Measurements from ENCODE around the gene PRDM16.

Gene PRDM16

DNA sequence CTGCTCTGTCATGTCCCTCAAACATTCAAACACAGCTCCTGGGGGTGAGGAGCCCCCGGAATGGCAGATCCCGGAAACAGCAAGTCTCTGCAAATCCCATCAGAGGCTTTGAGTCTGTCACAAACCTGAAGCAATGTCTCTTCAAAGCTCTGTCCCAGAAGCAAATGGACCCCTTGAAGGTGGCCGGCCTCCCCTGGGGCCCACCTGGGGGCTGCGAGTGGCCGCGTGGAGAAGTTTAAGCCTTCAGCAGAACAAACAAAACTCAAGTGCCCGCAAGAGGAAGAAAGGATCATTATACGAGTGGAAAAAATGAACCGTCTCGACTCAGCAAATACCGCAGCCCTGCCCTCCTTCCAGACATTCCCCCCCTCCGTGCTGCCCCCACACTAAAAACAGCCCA, 53.3 kb downstream of the PRDM16 start:
- no peak for DNase-seq (ENCODE audit: low read depth in 1 of 2, low spot score in 1 of 2)

DNA sequence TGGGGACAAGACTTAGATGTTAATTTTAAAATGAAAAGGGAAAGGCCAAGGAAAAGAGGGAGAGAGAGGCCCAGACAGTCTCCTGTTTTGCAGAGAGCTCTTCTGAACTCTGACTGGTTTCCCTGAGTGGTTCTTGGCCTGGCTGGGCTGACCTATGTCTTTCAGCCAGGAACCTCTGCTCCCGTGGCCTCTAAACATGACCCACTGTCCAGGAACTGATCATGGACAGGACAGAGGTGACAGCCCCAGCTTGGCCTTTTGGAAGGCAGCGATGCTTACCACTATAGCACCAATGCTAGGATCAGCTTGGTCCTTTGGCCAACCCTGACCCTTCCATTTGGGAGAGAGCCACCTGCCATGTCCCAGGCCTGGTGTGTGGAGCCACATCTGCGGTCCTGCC, 55.2 kb downstream of the PRDM16 start:
- no peak for DNase-seq (ENCODE audit: low read depth in 1 of 2, low spot score in 1 of 2)

DNA sequence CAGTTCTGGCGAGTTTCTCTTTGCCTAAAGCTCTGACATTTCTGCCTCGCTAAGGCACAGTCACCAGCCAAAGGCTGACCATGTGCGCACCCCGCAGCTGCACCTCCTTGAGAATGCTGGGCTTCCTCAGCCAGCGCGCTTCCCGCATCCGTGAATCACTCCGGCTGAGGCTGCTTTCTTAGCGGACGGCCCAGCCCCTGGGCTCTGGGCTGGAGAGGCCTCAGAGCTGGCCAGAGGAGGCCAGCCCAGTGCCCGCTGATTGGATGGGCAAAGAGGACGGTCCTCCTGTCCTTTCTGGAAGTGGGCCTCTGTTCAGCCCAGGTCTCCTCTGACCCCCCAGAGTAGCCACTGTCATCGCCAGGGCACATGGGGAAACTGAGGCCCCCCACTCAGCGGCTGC, 56.1 kb downstream of the PRDM16 start:
- DNase-seq (ENCODE audit: low read depth in 1 of 2, low spot score in 1 of 2), result no peak

DNA sequence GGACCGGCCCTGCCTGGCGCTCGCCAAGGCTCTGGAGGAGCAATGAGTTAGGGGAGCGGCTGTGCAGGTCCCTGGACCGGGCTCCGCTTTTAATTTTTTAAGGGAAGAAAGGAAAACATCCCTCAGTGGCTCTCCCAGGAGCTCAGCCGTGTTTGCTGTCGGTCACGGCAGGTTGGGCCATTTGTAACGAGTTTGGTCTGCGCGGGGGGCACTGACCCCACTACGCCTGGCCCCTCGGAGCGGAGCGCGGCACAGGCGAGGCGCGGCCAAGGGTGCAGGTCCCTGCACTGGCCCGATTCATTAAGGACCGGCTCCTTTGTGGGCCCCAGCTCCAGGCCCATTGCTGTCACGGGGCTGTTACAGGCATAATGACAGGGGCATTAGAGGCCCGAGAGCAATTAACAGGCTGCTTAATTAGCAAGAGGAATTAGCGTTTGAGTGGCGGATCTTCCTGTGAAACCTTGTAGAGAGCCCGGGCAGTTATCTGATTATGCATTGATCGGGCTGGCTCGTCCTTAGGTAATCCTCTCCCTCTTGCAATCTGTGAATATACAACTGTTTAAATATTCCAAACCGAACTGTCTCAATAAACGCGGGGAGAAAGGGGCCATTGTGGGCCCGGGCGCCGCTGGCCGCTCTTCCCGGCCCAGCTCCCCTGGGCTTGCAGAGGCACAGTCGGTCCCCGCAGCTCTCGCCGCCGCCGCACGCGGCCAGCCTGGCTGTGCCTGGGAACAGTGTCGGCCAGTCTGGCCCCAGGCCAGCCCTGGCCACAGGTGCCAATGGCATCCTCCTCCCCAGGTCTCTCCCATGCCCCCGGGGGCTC, 56.8 kb downstream of the PRDM16 start:
- no peak for DNase-seq (ENCODE audit: low read depth in 1 of 2, low spot score in 1 of 2)

DNA sequence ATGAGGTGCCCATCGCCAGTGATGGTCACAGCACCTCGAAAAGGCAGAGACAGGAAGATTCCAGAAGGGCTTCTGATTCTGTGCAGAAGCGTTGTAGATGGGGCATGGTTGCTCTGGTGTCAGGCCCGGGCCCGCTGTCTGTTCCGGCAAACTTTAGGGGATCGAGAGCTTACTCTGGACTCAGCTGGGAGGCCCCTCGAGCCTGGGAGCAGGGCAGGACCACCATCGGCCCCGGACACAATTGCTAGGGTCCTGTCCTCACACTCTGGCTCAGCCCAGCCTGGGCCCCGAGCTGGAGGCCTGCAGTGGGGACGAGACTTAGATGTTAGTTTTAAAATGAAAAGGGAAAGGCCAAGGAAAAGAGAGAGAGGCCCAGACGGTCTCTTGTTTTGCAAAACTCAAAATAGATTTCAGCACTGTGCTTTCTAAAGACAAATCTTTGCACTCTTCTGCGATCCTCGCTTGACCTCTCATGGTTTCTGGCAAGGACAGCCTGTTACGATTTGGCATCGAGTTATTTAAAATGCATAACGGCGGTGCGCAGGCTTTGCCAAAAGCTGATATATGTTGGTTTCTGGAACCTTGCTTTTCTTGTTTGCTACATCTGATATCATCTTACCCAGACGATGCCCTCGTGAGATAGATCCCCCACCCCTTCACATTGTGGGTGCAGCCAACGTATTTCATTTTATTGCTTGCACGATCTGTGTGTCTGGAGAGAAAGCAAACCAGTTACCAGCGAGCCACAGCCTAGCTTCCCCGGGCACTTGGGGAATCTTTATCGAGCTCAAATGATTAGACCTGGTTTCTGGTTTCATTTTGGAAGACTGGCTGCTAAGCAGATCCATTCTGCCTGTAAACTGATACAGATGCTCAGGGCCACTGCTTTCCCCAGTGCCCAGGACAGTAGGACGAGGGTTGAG, 58.0 kb downstream of the PRDM16 start:
- no peak for DNase-seq (ENCODE audit: low read depth in 1 of 2, low spot score in 1 of 2)

DNA sequence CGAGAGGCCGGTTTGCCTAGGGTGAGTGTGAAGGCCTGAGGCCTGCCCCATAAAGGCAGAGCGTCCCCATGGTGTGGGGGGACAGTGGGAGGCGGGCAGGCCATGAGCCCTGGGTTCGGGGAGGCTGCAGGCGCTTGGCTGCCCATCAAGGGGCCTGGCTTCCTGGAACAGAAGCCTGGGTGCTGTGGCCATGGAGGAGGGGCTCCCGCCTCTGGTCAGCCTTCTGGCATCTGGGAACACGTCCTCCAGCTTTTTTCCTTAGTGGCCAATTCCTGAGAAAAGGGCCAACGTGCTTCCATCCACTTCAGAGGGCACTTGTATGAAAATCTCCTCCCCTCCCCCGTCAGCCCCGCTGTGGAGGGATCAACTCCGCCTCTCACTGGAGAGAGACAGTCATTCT, 58.7 kb downstream of the PRDM16 start:
- no peak for DNase-seq (ENCODE audit: low read depth in 1 of 2, low spot score in 1 of 2)

DNA sequence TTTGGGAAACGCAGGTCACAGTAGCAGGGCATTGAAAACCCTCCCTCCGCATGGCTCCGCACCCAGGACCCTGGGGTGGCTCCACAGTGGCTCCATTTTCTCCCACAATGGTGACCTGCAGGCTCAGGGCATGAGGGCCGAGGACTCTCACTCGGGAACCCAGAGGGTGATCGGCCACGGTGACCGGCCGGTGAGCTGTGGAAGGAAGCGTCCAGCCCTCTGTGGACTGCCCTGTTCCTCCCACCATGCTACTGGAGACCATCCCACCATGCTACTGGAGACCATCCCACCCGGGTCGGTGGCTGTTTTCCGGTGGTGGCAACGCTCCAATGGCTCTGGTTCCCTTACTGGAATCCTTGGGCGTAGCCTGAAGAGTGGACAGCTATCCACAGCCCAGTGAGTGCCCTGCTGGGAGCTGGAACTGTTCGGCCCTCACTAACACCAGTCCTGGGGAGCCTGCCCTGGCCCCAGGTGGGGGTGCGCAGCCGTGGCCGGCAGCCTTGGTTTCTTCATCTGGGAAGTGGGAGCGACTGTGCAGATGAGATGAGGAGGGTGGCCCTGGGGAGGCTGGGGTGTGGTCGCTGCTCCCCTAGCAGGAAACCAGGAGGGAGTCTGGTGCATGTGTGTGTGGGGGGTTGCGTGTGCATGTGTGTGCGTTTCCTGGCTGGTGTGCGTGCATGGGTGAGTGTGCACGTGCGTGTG, 59.6 kb downstream of the PRDM16 start:
- DNase-seq (ENCODE audit: low read depth in 1 of 2, low spot score in 1 of 2), result no peak

DNA sequence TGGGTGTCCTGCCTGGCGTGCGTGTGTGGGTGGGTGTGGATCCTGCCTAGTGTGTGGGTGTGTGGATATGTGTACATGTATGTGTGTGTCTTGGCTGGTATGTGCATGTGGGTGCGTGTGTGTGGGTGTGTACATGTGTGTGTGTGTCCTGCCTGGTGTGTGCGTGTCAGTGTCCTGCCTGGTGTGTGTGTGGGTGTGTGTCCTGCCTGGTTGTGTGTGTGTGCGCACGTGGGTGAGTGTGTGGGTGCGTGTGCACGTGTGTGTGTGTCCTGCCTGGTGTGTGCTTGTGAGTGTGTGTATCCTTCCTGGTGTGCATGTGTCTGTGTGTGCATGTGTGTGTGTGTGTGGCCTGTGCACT, 60.1 kb downstream of the PRDM16 start:
- DNase-seq (ENCODE audit: low read depth in 1 of 2, low spot score in 1 of 2), result no peak

DNA sequence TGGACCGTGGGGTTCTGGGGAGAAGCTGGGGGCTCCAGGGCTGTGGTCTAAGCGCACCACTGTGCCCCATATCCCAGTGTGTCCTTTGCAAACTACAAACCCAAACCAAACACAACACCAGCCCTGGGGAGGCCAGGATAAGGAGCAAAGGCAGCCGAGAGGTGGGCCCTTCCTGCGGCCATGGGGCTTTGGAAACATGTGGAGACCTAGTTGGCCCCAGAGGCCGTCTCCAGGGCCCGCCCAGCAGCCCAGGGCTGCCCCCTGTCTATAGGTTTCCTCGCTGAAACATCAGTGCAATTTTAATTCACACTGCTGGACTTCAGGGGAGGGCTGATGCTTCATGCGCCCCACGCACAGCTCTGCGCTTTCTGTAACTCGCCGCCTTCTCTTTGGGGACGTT, 61.3 kb downstream of the PRDM16 start:
- DNase-seq (ENCODE audit: low read depth in 1 of 2, low spot score in 1 of 2), result no peak

DNA sequence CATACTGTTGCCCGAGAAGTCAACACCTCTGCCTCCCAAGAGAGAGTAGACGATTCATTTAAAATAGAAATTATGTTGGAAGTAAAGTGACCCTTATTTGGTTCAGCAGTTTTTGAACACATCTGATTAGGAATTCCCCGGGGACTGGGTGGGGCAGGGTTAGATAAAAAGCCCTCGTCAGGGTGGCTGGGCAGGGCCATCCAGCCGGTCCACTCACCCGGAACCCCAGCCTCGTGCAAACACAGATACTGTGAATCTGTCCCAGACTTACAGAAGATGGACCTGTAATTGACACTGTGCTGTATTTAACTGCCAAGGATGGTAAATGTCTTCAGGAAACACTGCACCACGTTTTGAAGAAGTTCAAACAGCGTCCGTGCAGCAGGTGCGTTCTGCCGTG, 63.7 kb downstream of the PRDM16 start:
- no peak for DNase-seq (ENCODE audit: low read depth in 1 of 2, low spot score in 1 of 2)

DNA sequence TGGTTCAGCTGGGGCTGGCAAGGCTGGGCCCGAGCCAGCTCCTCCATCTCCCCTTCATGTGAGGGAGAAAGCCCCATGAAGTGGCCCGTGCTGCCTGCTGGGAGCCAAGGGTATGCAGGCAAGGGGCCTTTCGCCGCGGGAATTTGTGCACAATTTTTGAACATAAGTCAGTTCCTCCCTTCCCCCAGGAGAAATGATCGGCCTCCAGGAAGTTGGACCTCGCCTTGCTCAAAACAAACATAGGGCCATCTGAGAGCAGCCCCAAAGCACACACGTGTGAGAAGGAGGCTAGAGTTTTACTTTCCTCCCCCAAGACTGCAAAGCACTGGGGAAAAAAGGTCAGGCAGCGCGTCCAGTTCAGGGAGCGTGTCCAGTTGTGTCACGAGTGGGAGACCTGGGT, 64.7 kb downstream of the PRDM16 start:
- no peak for DNase-seq (ENCODE audit: low read depth in 1 of 2, low spot score in 1 of 2)

DNA sequence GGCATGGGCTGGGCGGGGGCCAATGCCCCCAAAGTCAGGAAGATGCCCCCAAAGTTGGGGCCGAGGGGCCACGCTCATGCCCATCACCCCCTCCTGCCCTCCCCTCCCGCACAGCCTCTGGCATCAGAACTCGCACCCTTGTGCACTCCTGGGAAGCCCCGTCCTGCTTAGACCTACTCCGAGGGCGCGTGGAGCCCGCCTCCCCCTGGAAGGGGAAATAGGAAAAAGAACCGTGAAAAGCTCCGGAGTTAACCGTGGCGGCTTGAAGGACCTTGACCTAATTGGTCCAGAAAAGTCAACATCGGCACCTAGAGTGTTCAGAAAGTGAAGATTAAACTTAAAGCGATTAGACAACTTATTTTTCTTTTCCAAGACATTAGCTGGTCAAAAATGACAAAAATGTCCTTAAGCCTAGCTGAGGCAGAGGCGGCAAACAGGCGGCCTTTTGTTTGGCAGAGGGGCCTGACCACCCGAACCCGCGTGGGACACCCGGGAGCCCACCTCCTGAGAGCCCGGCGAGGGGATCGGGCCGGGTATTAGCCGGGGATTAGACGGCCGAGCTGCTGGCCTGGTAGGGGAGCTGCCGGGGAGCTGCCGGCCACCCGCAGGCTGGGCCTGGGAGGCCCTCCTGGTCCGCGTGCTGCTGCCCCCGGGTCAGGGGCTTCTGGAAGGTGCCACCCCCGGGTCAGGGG, 65.5 kb downstream of the PRDM16 start:
- no peak for DNase-seq (ENCODE audit: low read depth in 1 of 2, low spot score in 1 of 2)

DNA sequence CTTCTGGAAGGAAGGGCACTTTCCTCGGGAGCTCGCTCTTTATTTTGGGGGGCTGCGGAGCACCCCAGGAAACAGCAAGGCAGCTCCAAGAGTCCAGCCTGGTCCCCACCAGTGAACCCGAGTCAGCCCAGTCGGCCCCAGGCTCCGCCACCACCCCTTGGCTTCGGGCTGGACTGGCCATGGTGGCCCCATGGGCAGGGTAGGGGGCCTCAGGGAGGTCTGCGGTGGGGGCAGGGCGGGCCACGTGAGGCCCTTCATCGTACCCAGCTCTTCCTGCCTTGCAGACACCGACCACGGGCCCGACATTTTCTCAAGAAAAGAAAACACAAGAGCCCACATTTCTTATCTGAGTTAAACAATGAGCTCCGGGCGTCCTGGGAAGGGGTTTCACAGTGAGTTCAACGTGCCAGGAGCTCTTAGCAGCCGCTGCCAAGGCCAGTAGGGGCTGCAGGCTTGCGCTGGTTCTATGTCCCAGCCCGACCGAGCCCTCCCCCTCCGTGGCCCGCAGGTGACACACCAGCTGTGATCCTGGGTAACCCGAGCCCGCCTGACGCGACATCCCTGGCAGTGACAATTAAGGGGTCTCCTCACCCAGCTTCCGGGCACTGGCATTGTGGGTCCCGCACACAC, 66.2 kb downstream of the PRDM16 start:
- DNase-seq (ENCODE audit: low read depth in 1 of 2, low spot score in 1 of 2), result no peak

DNA sequence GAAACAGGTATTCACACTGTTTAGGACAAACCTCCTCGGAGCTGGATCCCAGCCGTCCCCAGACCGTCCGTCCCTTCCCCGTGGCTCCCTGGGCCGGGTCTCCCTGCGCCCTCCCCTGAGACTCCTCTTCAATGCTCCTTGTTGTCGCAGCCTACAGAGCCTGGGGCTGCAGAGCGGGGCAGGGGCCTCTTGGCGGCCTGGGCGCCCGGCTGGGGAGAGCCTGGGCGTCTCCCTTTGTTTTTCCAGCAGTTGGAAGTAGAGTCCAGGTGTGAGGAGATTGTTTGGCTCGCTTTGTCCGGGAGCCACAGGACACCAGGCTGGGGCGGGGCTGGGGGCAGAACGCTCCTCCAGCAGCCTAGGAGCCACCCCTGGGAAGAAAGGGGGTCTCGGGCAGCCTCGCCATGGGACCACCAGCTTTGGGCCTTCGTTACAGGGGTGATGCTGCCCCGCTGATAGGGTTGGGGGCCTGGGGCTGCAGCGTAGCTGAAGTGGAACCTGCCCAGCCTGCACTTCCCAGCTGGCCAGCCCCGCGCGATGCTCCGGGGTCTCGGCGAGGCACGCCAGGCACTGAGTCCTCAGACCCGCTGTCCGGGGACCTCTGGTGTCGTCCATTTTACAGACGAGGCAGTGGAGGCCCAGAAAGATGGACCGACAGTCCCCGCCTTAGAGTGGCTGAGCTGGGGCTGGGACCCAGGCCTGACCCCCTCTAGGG, 66.9 kb downstream of the PRDM16 start:
- DNase-seq (ENCODE audit: low read depth in 1 of 2, low spot score in 1 of 2), result no peak

DNA sequence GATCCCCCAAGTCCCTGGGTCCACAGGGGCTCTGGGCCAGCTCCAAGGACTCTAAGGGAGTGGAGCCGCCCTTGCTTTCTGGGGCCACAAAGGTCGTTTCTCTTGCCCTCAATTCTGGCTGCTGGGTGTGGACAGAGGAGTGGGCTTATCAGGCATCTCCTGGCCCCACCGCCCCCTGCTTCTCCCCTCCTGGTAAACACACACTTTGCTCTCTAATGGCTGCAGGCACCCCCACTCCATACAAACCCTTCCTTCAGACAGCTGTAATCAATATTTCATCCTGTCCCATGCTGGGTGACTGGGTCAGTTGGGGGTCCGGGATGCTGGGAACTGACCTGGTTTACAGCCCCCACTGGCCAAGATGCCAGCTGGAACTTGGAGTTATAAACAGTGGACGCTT, 67.5 kb downstream of the PRDM16 start:
- no peak for DNase-seq (ENCODE audit: low read depth in 1 of 2, low spot score in 1 of 2)

DNA sequence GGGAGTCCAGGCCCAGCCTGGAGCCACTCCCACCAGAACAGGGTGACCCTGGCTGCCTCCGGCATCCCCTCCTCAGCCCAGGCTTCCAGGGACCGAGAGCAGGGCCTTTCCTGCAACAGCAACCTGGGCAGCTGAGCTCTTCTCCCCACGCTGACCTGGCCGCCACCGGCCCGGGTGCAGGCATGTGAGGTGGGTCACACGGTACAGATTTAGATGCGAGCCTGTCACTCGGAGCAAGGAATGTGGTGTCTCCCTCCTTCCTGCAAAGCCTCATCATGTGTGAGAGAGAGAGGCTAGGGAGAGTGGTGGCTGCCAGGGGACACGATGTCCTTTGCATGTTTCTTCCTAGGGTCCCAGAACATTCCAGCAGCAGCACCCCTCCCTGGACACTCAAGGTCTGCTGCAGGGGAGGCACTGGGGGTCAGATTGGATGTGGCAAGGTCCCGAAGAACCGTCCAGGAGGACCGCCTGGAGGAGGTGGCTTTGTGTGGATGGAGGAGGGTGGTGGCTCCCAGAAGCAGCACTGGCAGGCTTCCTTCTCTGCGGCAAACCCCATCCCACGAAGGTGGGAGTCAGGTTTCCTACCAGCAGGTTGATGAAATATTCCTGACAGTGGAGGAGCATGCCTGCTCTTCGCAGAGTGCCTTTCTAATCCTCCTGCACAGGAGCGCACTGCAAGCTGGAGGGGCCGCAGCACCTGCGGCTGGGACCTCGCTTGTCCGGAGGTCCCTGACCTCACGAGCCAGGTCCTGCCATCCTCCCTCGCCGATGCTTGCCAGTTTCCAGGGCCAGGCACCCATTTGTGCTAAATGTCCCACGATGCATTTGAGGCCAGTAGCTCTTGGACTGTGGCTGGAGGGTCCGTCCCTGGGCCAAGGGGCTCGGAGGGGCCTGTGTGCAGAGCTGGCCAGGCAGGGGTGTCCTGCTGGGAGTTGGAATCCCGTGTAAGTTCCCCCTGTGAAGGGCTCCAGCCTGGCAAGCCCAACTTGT, 68.4 kb downstream of the PRDM16 start:
- DNase-seq (ENCODE audit: low read depth in 1 of 2, low spot score in 1 of 2), result no peak

DNA sequence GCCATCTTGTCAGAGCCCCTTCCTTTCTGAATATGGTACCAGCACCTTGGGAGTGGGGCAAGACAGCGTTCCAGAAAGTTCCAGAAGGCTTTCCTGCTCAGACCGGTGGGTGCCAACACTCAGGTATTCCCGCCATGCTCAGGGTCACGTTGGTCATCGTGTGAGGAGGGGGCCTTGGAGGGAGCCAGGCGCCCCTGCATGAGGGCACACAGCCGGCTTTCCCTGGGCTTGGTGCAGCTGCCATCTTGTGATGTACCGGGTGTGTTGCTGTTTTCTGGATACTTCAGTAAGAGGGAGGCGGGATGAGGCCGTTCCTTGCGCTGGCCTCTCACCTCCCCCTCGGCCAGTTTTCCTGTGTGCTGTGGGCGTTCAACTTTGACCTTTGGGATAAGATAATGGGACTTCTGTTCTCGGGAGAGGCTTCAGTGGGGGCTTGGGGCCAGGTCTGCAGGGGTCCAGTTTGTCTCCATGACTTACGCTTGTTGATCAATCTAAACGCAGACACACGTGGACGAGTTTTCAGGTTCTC, 69.7 kb downstream of the PRDM16 start:
- DNase-seq (ENCODE audit: low read depth in 1 of 2, low spot score in 1 of 2), result no peak

DNA sequence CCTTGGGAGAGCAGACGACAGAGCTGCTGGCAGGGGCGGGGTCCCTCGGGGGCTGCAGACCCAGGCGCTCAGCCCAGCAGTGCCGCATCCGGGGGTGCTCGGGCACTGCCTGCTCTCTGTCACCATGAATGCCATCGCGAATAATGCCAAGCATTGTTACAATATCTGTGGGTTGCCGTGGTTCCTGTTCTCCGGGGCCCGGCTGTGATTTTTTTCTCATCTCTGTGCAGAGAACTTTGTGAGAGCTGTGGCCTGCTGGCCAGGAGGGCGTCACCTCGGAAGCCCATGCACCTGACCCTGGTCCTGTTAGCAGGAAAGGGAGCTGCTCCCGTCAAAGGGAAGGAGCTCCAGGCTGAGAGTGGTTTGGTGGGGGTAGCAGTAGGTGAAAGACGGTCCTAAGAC, 70.4 kb downstream of the PRDM16 start:
- no peak for DNase-seq (ENCODE audit: low read depth in 1 of 2, low spot score in 1 of 2)
